ENCODE data around the gene SEC31A.
A peak's percentile ranks its signal among the peaks of the same experiment; 100 is the strongest.

Gene SEC31A

DNA sequence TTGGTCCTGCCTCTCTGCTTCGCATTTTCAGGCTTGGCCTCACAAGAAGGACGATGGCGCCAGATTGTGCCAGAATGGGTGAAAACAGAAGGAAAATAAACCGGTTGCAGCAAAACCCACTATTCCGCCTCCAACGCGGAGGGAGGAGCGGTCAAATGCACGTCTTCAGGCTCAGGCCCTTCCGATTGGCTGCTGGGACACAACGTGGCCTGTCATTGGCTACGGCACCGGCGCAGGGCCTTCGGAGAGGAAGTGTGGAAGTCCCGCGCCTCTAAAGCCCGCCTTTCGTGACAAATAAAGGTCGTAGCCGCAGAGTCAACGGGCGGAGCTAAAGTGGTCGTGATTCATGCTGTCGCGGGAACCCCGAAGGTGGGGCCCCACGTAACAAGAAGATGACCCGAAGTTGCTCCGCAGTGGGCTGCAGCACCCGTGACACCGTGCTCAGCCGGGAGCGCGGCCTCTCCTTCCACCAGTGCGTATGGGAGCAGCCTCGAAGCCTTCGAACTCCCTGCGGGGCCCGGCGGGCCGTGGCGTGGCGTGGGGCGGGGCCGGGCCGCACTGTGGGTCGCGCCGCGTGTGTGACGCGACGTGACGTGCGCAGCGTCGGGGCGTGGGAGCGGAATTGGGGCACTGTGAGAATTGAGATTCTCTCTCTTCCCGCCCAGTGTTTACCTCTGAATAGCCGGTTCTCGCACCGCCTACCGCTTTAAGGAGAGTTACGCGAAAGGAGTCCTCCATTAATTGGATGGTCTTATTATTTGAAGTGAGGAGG is 9.6 kb upstream of the SEC31A start, which contains the start of gene THAP9:
THAP9 (plus strand) TSS at position 325 of the 772 bp plus-strand sequence; CDS start at position 393, 68 bp downstream.
- TF ChIP-seq, protein P1, sequence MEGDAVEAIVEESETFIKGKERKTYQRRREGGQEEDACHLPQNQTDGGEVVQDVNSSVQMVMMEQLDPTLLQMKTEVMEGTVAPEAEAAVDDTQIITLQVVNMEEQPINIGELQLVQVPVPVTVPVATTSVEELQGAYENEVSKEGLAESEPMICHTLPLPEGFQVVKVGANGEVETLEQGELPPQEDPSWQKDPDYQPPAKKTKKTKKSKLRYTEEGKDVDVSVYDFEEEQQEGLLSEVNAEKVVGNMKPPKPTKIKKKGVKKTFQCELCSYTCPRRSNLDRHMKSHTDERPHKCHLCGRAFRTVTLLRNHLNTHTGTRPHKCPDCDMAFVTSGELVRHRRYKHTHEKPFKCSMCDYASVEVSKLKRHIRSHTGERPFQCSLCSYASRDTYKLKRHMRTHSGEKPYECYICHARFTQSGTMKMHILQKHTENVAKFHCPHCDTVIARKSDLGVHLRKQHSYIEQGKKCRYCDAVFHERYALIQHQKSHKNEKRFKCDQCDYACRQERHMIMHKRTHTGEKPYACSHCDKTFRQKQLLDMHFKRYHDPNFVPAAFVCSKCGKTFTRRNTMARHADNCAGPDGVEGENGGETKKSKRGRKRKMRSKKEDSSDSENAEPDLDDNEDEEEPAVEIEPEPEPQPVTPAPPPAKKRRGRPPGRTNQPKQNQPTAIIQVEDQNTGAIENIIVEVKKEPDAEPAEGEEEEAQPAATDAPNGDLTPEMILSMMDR (conservative IDR thresholded peaks at IDR 0.05) = no peak
- peak; percentile 63 for TF ChIP-seq ZFX (IDR thresholded peaks at IDR 0.05)
- peak within 1 kb of the TSS; percentile 97 for H3K27ac ChIP-seq

DNA sequence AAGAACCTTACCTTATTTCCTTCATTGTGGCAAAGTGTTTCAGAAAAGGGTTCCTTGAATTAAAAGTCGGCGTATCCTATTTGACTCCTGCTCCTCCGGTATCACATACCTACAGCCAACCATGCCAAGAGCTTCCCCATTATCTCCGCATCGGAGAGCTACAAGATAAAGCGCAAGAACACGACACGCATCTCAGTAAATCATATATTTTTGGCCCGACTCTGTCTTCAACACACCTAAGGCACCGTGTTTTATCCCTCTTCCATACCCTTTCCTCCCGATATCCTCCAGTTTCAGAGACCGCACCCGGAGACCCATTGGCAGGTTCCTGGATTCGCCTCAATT is 9.1 kb upstream of the SEC31A start:
- no peak for TF ChIP-seq ZFX (IDR thresholded peaks at IDR 0.05)
- TF ChIP-seq, protein P1 (conservative IDR thresholded peaks at IDR 0.05) = no peak
- peak overlapping the region; percentile 97 for H3K27ac ChIP-seq

- peak overlapping the region; percentile 97 for H3K27ac ChIP-seq
These were observed 8.6 kb upstream of the SEC31A start for GRCh38 chr4:82899374-82900065.

GRCh38 chr4:82898322-82899243 is 7.6 kb upstream of the SEC31A start:
- TF ChIP-seq ZFX (IDR thresholded peaks at IDR 0.05) = no peak
- TF ChIP-seq, protein P1 (conservative IDR thresholded peaks at IDR 0.05) = peak; percentile 57
- no peak overlapping the region for H3K27ac ChIP-seq

More at GRCh38 chr4:82899374-82900065, 8.6 kb upstream of the SEC31A start:
- TF ChIP-seq ZFX (IDR thresholded peaks at IDR 0.05) = no peak
- TF ChIP-seq, protein P1 (conservative IDR thresholded peaks at IDR 0.05) = no peak

DNA sequence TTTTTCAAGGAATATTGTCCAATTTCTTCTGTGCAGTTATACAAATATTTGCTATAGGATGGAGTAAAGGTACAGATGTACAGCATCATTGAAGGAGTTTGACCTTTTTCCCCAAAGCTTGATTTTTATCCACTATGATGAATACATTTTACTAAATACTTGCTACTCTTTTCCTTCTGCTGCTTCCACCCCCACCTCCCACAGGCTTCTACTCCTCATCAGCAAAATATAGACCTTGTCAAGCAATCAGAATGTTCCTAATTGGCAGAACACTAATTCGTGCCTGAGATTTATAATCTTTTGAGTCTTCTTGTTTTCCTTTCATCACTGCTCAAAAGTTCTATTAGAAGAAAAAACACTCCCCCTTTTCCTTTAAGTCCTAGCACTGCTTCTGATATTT is 5.8 kb upstream of the SEC31A start:
- H3K27ac ChIP-seq = no peak overlapping the region
- TF ChIP-seq ZFX (IDR thresholded peaks at IDR 0.05) = no peak
- TF ChIP-seq, protein P1 (conservative IDR thresholded peaks at IDR 0.05) = no peak

GRCh38 chr4:82893942-82894341 is 3.0 kb upstream of the SEC31A start:
- TF ChIP-seq ZFX (IDR thresholded peaks at IDR 0.05) = no peak
- TF ChIP-seq, protein P1 (conservative IDR thresholded peaks at IDR 0.05) = no peak
- H3K27ac ChIP-seq = no peak overlapping the region

All from C4-2B (cell line).